Amniotic stem cell (primary cell): ENCODE data around the gene CCDC27.

Experiments used
- DNase-seq: peaks from one replicate; lab custom pipeline; 2025; lab: John Stamatoyannopoulos, UW

Gene CCDC27

GRCh38 chr1:3777078-3777547, 24.9 kb downstream of the CCDC27 start:
- DNase-seq: no peak

DNA sequence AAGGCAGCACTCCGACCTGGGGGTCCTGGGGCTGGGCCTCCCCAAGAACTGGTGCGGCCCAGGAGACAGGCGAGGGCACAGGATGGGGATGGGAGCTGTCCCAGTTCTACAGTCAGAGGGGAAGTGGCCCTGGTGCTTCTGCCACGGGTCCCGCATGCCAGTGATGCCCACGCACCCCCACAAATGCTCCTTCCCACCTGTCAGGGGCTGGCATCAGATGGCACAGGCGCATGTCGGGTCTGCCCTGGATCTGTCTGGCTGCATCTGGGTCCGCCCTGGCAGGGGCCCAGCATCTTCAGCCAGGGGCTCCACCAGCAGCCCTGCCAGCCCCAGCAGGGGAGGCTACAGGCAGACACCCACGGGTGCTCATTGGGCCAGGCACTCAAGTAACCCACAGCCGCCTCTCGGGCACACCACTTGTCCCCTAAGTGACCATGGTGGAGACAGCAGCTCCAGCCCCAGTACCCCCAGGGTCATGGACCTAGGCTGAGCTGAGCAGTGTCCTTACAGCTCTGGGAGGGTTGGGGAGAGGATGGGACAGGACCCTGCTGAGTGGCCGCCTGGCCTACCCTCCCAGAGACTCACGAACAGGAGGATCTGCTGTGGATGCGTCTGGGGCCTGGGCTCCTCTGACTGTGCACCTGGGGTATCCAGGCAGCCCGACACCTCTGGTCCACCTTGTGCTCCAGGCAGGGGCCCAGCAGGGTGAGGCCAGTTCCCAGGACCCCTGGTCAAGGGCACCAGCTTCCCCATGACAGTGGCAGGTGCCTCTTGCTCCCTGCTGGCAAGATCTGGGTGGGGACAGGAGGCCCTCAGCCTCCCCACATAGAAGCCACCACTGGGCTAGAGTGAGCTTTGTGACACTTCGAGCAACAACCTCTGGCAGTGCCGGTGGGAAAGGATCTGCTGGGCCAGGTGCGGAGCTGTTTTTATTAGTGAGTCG, 25.7 kb downstream of the CCDC27 start:
- no peak for DNase-seq

DNA sequence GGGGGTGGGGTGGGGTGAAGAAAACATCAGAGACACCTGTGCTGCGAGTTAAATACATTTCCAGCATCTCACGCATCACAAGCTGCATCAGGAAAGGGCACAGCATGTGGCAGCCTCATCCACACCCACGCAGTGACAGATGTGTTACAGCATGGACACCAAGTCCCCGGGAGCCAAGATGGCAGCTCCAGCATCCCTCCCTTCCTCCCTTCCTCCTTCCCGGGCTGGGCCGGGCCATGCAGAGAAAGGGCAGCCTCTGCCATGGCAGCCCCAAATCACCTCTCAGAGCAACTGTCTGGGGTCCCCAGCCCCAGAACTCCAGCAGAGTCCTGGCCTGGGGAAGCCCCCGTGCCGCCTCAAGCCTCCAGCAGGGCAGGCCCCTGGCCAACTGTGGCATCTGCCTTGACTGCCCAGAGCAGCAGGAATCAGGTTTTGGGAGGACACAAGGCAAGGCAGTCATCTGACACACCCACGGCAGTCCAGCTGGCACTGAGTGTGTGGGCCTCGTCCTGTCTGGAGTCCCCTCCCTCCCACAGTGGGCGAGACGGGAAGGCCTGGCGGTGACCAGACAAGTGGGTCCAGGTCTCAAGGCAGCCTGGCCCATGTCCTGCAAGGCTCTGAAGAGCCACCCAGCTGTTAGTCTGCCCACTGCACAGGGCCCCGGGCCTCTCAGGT, 26.5 kb downstream of the CCDC27 start:
- DNase-seq: no peak

DNA sequence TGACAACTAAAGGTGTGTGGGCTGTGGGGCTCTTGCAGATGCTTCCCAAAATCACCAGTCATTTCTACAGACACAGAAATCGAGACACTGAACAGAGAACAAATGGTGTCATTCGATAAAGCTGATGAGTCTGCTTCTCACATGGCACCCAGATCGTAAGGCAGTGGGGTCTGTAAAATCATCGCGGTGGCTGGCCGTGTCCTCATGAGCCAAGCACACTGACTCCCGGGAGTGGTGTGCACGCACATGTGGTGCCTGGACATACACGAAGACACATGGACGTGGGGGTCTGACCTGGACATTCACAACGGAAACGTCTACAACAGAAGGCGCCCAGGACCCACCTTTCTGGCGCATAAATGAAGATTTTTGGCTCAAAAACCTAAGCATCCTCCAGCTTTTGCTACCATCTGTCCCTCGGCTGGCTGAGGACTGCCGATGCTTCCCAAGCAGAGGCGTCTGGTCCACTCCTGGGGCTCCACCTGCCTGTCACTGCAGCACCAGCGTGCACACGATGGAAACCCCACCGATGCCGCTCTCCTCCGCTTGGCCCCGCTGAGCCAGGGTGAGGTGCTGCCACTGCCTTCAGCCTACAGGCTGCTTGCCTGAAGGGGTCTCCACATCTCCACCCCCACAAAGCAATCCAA, 27.1 kb downstream of the CCDC27 start:
- no peak for DNase-seq

- DNase-seq: no peak
Measured at GRCh38 chr1:3779912-3780416, 27.7 kb downstream of the CCDC27 start.

- no peak for DNase-seq
Measured at GRCh38 chr1:3780901-3781300, 28.7 kb downstream of the CCDC27 start.

- DNase-seq: no peak
Measured at GRCh38 chr1:3783651-3784474, 31.6 kb downstream of the CCDC27 start.

DNA sequence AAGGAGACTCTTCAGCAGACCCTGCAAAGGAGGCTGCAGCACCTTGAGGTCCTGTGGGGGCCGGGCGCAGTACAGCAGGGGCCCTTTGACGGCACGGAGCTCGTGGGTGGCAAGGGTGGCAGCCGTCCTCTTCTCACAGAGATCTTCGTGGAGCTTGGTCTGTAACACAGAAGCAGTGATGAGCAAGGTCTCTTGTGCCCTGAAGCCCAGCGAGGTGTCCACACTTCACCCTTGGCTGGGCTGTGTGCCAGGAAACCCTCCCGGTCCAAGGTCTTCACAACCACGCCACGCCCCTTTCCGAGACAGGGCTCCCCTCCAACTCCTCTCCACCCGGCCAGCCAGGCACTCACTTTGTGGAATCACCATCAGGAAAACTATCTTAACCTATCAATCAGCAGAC, 32.8 kb downstream of the CCDC27 start:
- no peak for DNase-seq

DNA sequence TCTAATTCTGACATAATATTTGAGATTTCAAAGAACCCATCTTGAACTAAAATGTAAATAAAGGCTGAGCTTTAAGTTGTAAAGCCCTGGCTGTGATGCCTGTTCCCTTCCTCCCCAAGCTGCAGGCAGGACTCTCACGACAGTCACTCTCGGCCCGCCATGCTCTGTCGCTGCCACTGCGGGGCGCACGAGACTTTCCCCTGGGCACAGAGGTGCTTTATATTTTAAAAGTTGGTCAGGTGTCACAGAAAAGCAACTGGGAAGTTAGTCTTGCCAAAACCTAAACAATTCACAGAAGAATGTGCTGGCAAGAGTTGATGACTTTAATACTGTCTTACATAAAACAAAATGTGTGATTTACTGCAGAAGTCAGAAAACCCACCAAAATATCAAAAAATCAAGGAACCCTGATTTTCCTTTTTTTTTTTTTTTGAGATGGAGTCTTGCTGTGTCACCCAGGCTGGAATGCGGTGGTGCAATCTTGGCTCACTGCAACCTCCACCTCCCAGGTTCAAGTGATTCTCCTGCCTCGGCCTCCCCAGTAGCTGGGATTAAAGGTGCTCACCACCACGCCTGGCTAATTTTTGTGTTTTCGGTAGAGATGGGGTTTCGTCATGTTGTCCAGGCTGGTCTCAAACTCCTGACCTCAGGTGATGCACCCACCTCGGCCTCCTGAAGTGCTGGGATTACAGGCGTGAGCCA, 33.4 kb downstream of the CCDC27 start:
- DNase-seq: no peak

GRCh38 chr1:3786468-3787348, 34.5 kb downstream of the CCDC27 start:
- no peak for DNase-seq

- DNase-seq: no peak
Measured at GRCh38 chr1:3787349-3787715, 35.1 kb downstream of the CCDC27 start.

- no peak for DNase-seq
Measured at GRCh38 chr1:3787745-3788605, 35.7 kb downstream of the CCDC27 start.

GRCh38 chr1:3788756-3789420, 36.6 kb downstream of the CCDC27 start:
- no peak for DNase-seq

- no peak for DNase-seq
Measured at GRCh38 chr1:3789421-3790300, 37.4 kb downstream of the CCDC27 start.

DNA sequence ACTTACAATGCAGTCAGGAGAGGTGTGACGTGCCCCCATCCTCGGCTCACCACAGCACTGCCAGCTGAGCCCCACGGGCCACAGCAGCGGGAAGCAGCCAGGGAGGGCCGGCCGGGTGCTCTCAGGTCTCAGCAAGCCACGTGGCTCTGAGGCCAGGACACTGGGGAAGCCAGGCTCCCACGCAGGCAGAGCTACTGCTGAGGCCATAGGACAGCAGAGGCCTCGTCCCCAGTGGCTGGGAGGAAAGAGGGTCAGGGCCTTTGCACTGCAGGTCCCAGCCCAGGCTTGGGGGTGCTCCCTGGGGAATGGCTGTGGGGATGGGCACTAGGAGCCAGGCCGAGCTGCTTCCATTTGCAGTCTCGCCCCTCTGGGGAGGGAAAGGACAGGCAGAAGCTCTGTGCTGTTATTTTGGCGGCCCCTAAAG, 38.3 kb downstream of the CCDC27 start:
- no peak for DNase-seq

DNA sequence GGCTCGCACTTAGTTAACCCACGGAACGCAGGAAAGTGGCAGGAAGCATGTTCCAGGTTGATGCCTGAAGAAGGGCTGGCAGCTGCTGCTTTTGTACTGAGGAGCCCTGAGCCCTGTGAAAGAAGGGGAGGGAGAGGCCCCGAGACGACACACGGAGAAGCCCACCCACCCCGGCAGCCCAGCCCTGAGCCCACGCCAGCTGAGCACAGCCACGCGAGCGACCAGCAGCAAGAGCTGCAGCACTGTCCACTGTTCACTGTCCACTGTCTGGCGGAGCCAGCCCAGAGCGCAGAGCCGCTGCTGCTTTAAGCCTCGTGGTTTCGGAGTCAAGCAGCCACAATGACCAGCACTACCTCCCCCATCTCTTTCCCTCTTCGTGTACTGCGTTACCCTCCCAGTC, 38.7 kb downstream of the CCDC27 start:
- DNase-seq: no peak

GRCh38 chr1:3795453-3796214, 43.4 kb downstream of the CCDC27 start:
- no peak for DNase-seq
